GM23248 (cell line): ENCODE results near the gene IRF2BP1.

ENCODE experiments used
- EZH2 ChIP-seq: fragments of 200-600 bp; sonication (generic); IDR thresholded peaks from 2 replicates; pipeline ENCODE4 v1.6.1; 2018; ENCODE audit warnings: antibody characterized with exemption, mild to moderate bottlenecking; ENCODE audit not compliant: insufficient read depth, poor library complexity, severe bottlenecking
- EZH2phosphoT487 ChIP-seq: fragments of 200-600 bp; sonication (generic); IDR thresholded peaks from 2 replicates; pipeline ENCODE4 v1.6.1; 2018; ENCODE audit warnings: antibody characterized with exemption, moderate library complexity, mild to moderate bottlenecking, low read depth; ENCODE audit not compliant: insufficient read depth

GRCh38 chr19:45913874-45914830 lies 28.2 kb upstream of the IRF2BP1 start, which contains the start of gene NANOS2:
- TF ChIP-seq EZH2phosphoT487 (no peak), EZH2 (no peak)
